Keratinocyte (primary cell): ENCODE results near the gene DISC1.

ENCODE experiments used
- EZH2 ChIP-seq: IDR thresholded peaks from one replicate; pipeline ENCODE4 v1.6.1; 2012; ENCODE audit warnings: inconsistent platforms, mild to moderate bottlenecking, low read length, moderate library complexity
- TF ChIP-seq, protein P1 (sequence below), 3 experiments: IDR thresholded peaks in 1 of 3; conservative IDR thresholded peaks in 1 of 3; optimal IDR thresholded peaks in 1 of 3; 2 replicates in 2 of 3; 3 replicates in 1 of 3; pipeline versions ENCODE3 to v1.5.1; 2011; ENCODE audit warnings: low read length in 3 of 3, mild to moderate bottlenecking in 3 of 3, moderate library complexity in 2 of 3, control low read depth in 1 of 3, inconsistent platforms in 1 of 3; ENCODE audit not compliant: insufficient read depth in 2 of 3; ENCODE audit errors: extremely low read depth in 1 of 3

DNA sequence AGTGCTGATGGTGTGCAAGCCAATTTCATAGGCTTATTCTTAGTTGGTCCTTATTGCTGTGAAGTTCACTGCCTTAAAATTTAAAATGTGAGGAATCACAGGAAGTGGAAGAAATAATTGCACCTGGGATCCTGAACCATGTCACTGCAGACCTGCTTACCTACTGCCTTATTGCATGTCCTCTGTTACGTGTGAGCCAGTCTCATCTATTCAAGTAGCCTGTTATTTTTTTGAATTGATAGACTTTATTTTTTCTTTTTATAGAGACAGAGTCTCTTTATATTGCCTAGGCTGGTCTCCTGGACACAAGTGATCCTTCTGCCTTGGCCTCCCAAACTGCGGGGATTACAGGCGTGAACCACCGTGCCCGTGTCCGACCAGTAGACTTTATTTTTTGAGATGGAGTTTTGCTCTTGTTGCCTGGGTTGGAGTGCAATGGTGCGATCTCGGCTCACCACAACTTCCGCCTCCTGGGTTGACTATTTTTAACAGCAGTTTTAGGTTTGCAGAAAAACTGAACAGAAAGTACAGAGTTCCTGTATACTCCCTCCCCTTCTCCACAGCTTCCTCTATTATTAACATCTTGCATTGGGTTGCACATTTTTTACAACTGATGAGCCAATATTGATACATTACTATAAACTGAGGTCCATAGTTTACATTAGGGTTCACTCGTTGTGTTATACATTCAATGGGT, 14.0 kb upstream of the DISC1 start:
- TF ChIP-seq, protein P1, sequence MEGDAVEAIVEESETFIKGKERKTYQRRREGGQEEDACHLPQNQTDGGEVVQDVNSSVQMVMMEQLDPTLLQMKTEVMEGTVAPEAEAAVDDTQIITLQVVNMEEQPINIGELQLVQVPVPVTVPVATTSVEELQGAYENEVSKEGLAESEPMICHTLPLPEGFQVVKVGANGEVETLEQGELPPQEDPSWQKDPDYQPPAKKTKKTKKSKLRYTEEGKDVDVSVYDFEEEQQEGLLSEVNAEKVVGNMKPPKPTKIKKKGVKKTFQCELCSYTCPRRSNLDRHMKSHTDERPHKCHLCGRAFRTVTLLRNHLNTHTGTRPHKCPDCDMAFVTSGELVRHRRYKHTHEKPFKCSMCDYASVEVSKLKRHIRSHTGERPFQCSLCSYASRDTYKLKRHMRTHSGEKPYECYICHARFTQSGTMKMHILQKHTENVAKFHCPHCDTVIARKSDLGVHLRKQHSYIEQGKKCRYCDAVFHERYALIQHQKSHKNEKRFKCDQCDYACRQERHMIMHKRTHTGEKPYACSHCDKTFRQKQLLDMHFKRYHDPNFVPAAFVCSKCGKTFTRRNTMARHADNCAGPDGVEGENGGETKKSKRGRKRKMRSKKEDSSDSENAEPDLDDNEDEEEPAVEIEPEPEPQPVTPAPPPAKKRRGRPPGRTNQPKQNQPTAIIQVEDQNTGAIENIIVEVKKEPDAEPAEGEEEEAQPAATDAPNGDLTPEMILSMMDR (optimal IDR thresholded peaks at IDR 0.05 in 1 of 3, IDR thresholded peaks at IDR 0.05 in 1 of 3, conservative IDR thresholded peaks at IDR 0.05 in 1 of 3; ENCODE audit: extremely low read depth in 1 of 3, insufficient read depth in 2 of 3, low read length in 3 of 3) = no peak
- TF ChIP-seq EZH2 = no peak
